GM18907 (cell line): ENCODE measurements around the gene SIK2.

Source experiments
- ATAC-seq: cut with Tn5 transposase; IDR thresholded peaks from one replicate; pipeline ENCODE4 v1.9.1; 2021; ENCODE audit warnings: mild to moderate bottlenecking, moderate library complexity; ENCODE audit not compliant: unreplicated experiment

SIK2 gene

GRCh38 chr11:111601979-111602864 lies at the start of gene SIK2:
Gene SIK2 (plus strand): TSS chr11:111602449. CDS start chr11:111602564, 115 bp downstream.
- peak; percentile 90 for ATAC-seq

GRCh38 chr11:111554532-111554931 lies 47.7 kb upstream of the SIK2 start:
- no peak for ATAC-seq

- no peak for ATAC-seq
Measured at GRCh38 chr11:111555255-111555654, 47.0 kb upstream of the SIK2 start.

GRCh38 chr11:111557425-111558111 lies 44.7 kb upstream of the SIK2 start:
- no peak for ATAC-seq

GRCh38 chr11:111559800-111560464 lies 42.3 kb upstream of the SIK2 start:
- ATAC-seq = no peak

- no peak for ATAC-seq
Measured at GRCh38 chr11:111560800-111561199, 41.4 kb upstream of the SIK2 start.

- no peak for ATAC-seq
Measured at GRCh38 chr11:111561306-111561705, 40.9 kb upstream of the SIK2 start.

GRCh38 chr11:111561791-111562325 lies 40.4 kb upstream of the SIK2 start:
- no peak for ATAC-seq

GRCh38 chr11:111562692-111563389 lies 39.4 kb upstream of the SIK2 start:
- ATAC-seq = no peak

GRCh38 chr11:111565114-111565720 lies 37.0 kb upstream of the SIK2 start:
- no peak for ATAC-seq

GRCh38 chr11:111566324-111566723 lies 35.9 kb upstream of the SIK2 start:
- no peak for ATAC-seq

GRCh38 chr11:111569476-111569875 lies 32.8 kb upstream of the SIK2 start:
- ATAC-seq = no peak

- ATAC-seq = no peak
Measured at GRCh38 chr11:111570796-111571195, 31.5 kb upstream of the SIK2 start.

- no peak for ATAC-seq
Measured at GRCh38 chr11:111571829-111572501, 30.3 kb upstream of the SIK2 start.

- no peak for ATAC-seq
Measured at GRCh38 chr11:111572581-111572980, 29.7 kb upstream of the SIK2 start.

- ATAC-seq = no peak
Measured at GRCh38 chr11:111573821-111574249, 28.4 kb upstream of the SIK2 start.

GRCh38 chr11:111574373-111575225 lies 27.6 kb upstream of the SIK2 start:
- no peak for ATAC-seq

GRCh38 chr11:111575740-111576139 lies 26.5 kb upstream of the SIK2 start:
- ATAC-seq = no peak

- no peak for ATAC-seq
Measured at GRCh38 chr11:111577821-111578220, 24.4 kb upstream of the SIK2 start.
